Renal pelvis (tissue), 4 donors: Measurements from ENCODE around the gene TGOLN2. TPM values are rescaled to one million over a fixed set of nuclear protein-coding genes. Genes with fewer than 3 reads are reported as not detected.

Experiments
- DNase-seq: peaks from one replicate; pipeline ENCODE4 v3.0.0-alpha.2; 2013
- polyA plus RNA-seq, 3 donors: library from polyadenylated mRNA; unstranded; fragments of 120-200 nt; gene quantifications; one replicate each; pipeline ENCODE4 v1.2.1, GENCODE V29; 2013; ENCODE audit not compliant: insufficient read length in 3 of 3

The TGOLN2 gene
- polyA plus RNA-seq, 3 donors = 102 to 149 (median 137) TPM

DNA sequence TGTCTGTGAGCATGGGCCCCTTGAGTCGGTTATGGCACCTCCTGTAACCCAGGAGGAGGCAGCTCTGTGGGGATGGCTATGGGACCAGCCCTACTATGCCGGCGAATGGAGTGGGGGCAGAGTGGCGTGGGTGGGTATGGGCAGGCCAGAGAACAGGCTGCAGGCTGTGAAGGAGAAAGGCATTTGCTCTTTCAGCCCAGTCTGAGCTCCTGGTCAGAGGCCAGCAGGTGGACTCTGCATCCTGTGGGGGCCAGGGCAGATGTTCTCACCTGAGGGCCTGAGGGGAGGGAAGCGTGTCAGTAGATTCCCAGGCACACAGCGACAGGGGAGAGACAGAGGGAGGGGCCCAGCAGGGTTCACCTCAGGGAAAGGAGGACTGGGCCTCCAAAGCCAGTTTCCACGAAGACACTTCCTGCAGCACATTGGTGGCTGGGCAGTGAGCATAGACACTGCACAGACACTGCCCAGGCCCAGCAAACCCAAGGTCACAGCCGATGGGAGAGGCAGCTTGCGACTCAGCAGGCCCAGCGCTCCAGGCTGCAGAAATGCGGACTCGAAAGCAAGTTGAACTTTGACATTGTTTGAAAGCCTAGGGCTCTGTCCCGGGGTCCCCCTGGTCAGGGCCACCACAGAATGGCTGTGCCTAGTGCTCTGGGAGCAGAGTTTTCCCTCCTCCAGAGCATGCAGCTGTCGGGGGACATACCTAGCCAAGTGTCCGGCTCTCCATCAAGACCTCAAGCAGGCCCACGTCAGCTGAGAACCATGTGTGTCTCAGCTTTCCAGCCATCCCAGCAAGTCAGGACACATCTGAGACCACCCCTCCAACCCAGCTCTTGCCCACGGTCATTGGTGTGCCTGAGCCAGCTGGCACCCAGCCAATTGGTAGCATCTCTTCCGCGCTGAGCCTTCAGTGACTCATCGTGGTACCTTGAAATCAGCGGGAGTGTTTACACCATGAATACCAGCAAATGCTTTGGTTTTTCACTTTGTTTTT, 53.8 kb downstream of the TGOLN2 start:
- DNase-seq = no peak

DNA sequence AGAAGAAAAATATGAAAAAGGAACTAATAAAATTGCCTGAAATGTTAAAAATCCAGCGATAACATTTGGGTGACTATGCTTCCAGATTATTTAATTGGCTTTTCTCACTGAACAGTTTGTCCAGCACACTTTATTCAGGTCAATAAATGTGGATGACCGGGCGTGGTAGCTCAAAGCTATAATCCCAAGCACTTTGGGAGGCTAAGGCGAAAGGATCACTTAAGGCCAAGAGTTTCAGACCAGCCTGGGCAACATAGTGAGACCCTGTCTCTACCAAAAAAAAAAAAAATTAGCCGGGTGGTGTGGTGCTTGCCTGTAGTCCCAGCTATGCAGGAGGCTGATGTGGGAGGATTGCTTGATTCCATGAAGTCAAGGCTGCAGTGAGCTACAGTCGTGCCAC, 55.4 kb downstream of the TGOLN2 start:
- DNase-seq = no peak

DNA sequence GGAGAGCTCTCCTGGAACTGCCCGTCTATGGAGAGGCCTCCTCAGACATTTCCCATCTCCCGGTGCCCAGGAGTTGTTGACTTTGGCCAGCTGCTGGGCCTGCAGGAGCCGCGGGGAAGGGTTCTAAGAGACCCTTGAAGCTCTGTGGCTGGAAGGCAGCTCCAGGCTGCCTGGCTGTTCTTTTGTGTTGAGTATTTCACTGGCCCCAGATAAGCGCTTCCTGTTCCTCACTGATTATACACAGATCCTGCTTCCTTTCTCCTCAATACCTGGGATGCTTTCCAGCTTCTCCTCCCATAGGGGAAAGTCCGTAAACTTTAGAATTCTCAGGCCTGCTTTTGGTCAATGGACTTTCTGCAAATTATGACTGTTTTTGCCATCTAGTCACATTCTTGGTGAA, 57.8 kb downstream of the TGOLN2 start:
- no peak for DNase-seq

Other genes starting within 250 kb of the TGOLN2 start
- gene TCF7L1, start 194.6 kb downstream of the TGOLN2 start, polyA plus RNA-seq = 10 to 100 TPM; 56.7 to 62.1 (median 58.2) TPM
- 10 to 100 TPM; 24.4 to 31.4 (median 26.0) TPM for gene RETSAT, start 26.5 kb upstream of the TGOLN2 start, polyA plus RNA-seq
- 10 to 100 TPM; 22.5 to 38.0 (median 33.1) TPM for gene ELMOD3, start 26.8 kb upstream of the TGOLN2 start, polyA plus RNA-seq
- gene CAPG, start 82.4 kb upstream of the TGOLN2 start, polyA plus RNA-seq = 100 to 1,000 TPM; 113 to 146 (median 116) TPM
- gene SH2D6, start 90.7 kb upstream of the TGOLN2 start, polyA plus RNA-seq = 1 to 10 TPM in 2 of 3 donors, under 1 TPM in 1; 0.61 to 2.0 (median 1.1) TPM
- 100 to 1,000 TPM; 340 to 430 (median 417) TPM for gene MAT2A, start 211.2 kb upstream of the TGOLN2 start, polyA plus RNA-seq
- gene GGCX, start 233.5 kb upstream of the TGOLN2 start, polyA plus RNA-seq = 10 to 100 TPM; 34.9 to 47.7 (median 47.2) TPM
- 100 to 1,000 TPM in 2 of 3 donors, 10 to 100 TPM in 1; 85.7 to 106 (median 103) TPM for gene VAMP8, start 249.6 kb upstream of the TGOLN2 start, polyA plus RNA-seq